ENCODE results near the gene MIX23. TPM values are rescaled to one million over a fixed set of nuclear protein-coding genes. Genes with fewer than 3 reads are reported as not detected.

The MIX23 gene
- total RNA-seq, 1 experiment from 2014 or later = 75.3 TPM

- Histone ChIP-seq H3K4me3 (ENCODE audit: low read depth, low read length, poor library complexity, severe bottlenecking) (no peak overlapping the region), H3K36me3 (ENCODE audit: insufficient read depth, low read length, poor library complexity, severe bottlenecking) (no peaks in the 10 kb centered on the region), H3K27ac (ENCODE audit: low read depth, low read length, poor library complexity, severe bottlenecking) (no peak overlapping the region), H3K4me1 (ENCODE audit: insufficient read depth, low read length, poor library complexity, severe bottlenecking) (no peaks in the 10 kb centered on the region), H3K9me3 (ENCODE audit: low read depth, low read length, poor library complexity, severe bottlenecking) (no peaks in the 10 kb centered on the region), H3K27me3 (replicated peaks; ENCODE audit: insufficient read depth, low read depth, low read length, poor library complexity) (no peaks in the 10 kb centered on the region)
- POLR2A ChIA-PET (ENCODE audit: low non-redundant PET) = no interaction called here
- TF ChIP-seq EZH2 (IDR thresholded peaks at IDR 0.05; ENCODE audit: borderline replicate concordance, low read depth, low read length, poor library complexity, severe bottlenecking) (no peak), CTCF (conservative IDR thresholded peaks at IDR 0.05; ENCODE audit: low read depth, low read length) (no peak)
- no peak for DNase-seq (ENCODE audit: low spot score)
- BruUV-seq (replicated peaks) = no TSS peak
- intact Hi-C loops (cut with micrococcal nuclease; ENCODE audit: unreplicated experiment) = no loop called here
- CTCF ChIA-PET = no interaction called here
Measured at GRCh38 chr3:122313281-122313680, 69.8 kb downstream of the MIX23 start.

- ChIA-PET POLR2A (ENCODE audit: low non-redundant PET) (no interaction called here), CTCF (no interaction called here)
- H3K4me3 ChIP-seq (ENCODE audit: low read depth, low read length, poor library complexity, severe bottlenecking) = no peak overlapping the region
- H3K4me1 ChIP-seq (ENCODE audit: insufficient read depth, low read length, poor library complexity, severe bottlenecking) = no peaks in the 10 kb centered on the region
- no peaks in the 10 kb centered on the region for H3K27me3 ChIP-seq (replicated peaks; ENCODE audit: insufficient read depth, low read depth, low read length, poor library complexity)
- BruUV-seq (replicated peaks) = no TSS peak
- H3K36me3 ChIP-seq (ENCODE audit: insufficient read depth, low read length, poor library complexity, severe bottlenecking) = no peaks in the 10 kb centered on the region
- H3K9me3 ChIP-seq (ENCODE audit: low read depth, low read length, poor library complexity, severe bottlenecking) = no peaks in the 10 kb centered on the region
- intact Hi-C loops (cut with micrococcal nuclease; ENCODE audit: unreplicated experiment) = no loop called here
- DNase-seq (ENCODE audit: low spot score) = no peak
- no peak overlapping the region for H3K27ac ChIP-seq (ENCODE audit: low read depth, low read length, poor library complexity, severe bottlenecking)
- no peak for TF ChIP-seq CTCF (conservative IDR thresholded peaks at IDR 0.05; ENCODE audit: low read depth, low read length)
- TF ChIP-seq EZH2 (IDR thresholded peaks at IDR 0.05; ENCODE audit: borderline replicate concordance, low read depth, low read length, poor library complexity, severe bottlenecking) = no peak
Measured at GRCh38 chr3:122312826-122313225, 70.2 kb downstream of the MIX23 start.

- CTCF ChIA-PET = no interaction called here
- BruUV-seq (replicated peaks) = no TSS peak
- Histone ChIP-seq H3K9me3 (ENCODE audit: low read depth, low read length, poor library complexity, severe bottlenecking) (no peaks in the 10 kb centered on the region), H3K27ac (ENCODE audit: low read depth, low read length, poor library complexity, severe bottlenecking) (no peak overlapping the region), H3K4me1 (ENCODE audit: insufficient read depth, low read length, poor library complexity, severe bottlenecking) (no peaks in the 10 kb centered on the region), H3K27me3 (replicated peaks; ENCODE audit: insufficient read depth, low read depth, low read length, poor library complexity) (no peaks in the 10 kb centered on the region), H3K4me3 (ENCODE audit: low read depth, low read length, poor library complexity, severe bottlenecking) (no peak overlapping the region), H3K36me3 (ENCODE audit: insufficient read depth, low read length, poor library complexity, severe bottlenecking) (no peaks in the 10 kb centered on the region)
- TF ChIP-seq EZH2 (IDR thresholded peaks at IDR 0.05; ENCODE audit: borderline replicate concordance, low read depth, low read length, poor library complexity, severe bottlenecking) (no peak), CTCF (conservative IDR thresholded peaks at IDR 0.05; ENCODE audit: low read depth, low read length) (no peak)
- intact Hi-C loops (cut with micrococcal nuclease; ENCODE audit: unreplicated experiment) = no loop called here
- POLR2A ChIA-PET (ENCODE audit: low non-redundant PET) = no interaction called here
- DNase-seq (ENCODE audit: low spot score) = no peak
Measured at GRCh38 chr3:122310361-122310760, 72.7 kb downstream of the MIX23 start.

Other genes starting within 250 kb of the MIX23 start
- gene CASR, start 199.6 kb downstream of the MIX23 start, total RNA-seq (2021) = not detected in 2 replicates
- gene CSTA, start 58.0 kb downstream of the MIX23 start, total RNA-seq (2021) = 3.8 and 6.5 TPM in 2 replicates
- gene FAM162A, start 951 bp upstream of the MIX23 start, total RNA-seq (2021) = 54.7 and 58.1 TPM in 2 replicates
- 4.6 and 5.4 TPM in 2 replicates for gene WDR5B, start 32.8 kb upstream of the MIX23 start, total RNA-seq (2021)
- 99.0 and 110 TPM in 2 replicates for gene KPNA1, start 131.7 kb upstream of the MIX23 start, total RNA-seq (2021)
- gene PARP9, start 181.1 kb upstream of the MIX23 start, total RNA-seq (2021) = 10.6 and 10.8 TPM in 2 replicates
- gene DTX3L, start 181.1 kb upstream of the MIX23 start, total RNA-seq (2021) = 16.6 and 18.9 TPM in 2 replicates
- not detected in 2 replicates for gene PARP15, start 194.4 kb upstream of the MIX23 start, total RNA-seq (2021)